Esophagus squamous epithelium (tissue), 4 donors: ENCODE results near the gene TOMM70.

ENCODE experiments used
- CTCF ChIP-seq, 6 experiments: fragments of 450-650 bp in 4 of 6; fragments of 200-600 bp in 2 of 6; sonication (generic) in 2 of 6; IDR thresholded peaks; one replicate each; pipeline ENCODE4 v1.5.1; 2016 to 2019; ENCODE audit warnings: antibody characterized with exemption in 6 of 6, mild to moderate bottlenecking in 4 of 6, moderate library complexity in 4 of 6
- POLR2A ChIP-seq, 4 donors: fragments of 450-650 bp; IDR thresholded peaks; one replicate each; pipeline ENCODE4 v1.6.1; 2017; ENCODE audit warnings: antibody characterized with exemption in 4 of 4, mild to moderate bottlenecking in 4 of 4, moderate library complexity in 3 of 4

GRCh38 chr3:100338911-100339310 lies 62.0 kb downstream of the TOMM70 start:
- TF ChIP-seq CTCF (IDR thresholded peaks at IDR 0.05): no peak
- TF ChIP-seq POLR2A (IDR thresholded peaks at IDR 0.05): no peak
